LNCaP clone FGC (cell line): ENCODE measurements around the gene OBSL1.

Source experiments
- DNase-seq: peaks from one replicate; pipeline ENCODE4 v3.0.0-alpha.2; 2011; ENCODE audit warnings: low read depth
- H3K4me3 ChIP-seq: 2 replicates; pipeline ENCODE4 v1.5.1; 2011; ENCODE audit warnings: mild to moderate bottlenecking, low read depth, low read length, control low read depth
- TF ChIP-seq, protein P1 (sequence below): IDR thresholded peaks from 2 replicates; pipeline ENCODE4 v1.5.1; 2012; ENCODE audit warnings: mild to moderate bottlenecking; ENCODE audit not compliant: control insufficient read depth, insufficient read depth; ENCODE audit errors: extremely low read depth

The OBSL1 gene

DNA sequence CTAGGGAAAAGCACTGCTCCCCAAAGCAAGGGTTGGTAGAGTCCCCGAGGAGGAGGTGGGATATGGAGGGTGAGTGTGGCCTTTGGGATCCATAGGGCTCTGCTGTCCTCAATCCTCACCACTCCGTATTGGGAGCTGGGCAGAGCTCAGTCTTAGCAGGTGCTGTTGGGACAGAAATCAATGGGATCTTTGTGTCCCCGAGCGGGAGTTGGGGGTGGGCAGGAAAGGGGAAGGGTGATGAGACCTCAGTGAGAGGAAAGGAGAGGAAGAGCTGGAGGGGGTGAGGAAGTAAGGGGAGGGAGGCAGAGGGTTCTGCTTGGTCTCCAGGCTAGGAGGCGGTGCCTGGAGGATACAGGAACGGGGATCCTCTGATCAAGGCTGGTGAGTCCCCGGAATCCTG lies 54.5 kb downstream of the OBSL1 start:
- DNase-seq = no peak
- H3K4me3 ChIP-seq = no peak overlapping the region
- TF ChIP-seq, protein P1, sequence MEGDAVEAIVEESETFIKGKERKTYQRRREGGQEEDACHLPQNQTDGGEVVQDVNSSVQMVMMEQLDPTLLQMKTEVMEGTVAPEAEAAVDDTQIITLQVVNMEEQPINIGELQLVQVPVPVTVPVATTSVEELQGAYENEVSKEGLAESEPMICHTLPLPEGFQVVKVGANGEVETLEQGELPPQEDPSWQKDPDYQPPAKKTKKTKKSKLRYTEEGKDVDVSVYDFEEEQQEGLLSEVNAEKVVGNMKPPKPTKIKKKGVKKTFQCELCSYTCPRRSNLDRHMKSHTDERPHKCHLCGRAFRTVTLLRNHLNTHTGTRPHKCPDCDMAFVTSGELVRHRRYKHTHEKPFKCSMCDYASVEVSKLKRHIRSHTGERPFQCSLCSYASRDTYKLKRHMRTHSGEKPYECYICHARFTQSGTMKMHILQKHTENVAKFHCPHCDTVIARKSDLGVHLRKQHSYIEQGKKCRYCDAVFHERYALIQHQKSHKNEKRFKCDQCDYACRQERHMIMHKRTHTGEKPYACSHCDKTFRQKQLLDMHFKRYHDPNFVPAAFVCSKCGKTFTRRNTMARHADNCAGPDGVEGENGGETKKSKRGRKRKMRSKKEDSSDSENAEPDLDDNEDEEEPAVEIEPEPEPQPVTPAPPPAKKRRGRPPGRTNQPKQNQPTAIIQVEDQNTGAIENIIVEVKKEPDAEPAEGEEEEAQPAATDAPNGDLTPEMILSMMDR = no peak

DNA sequence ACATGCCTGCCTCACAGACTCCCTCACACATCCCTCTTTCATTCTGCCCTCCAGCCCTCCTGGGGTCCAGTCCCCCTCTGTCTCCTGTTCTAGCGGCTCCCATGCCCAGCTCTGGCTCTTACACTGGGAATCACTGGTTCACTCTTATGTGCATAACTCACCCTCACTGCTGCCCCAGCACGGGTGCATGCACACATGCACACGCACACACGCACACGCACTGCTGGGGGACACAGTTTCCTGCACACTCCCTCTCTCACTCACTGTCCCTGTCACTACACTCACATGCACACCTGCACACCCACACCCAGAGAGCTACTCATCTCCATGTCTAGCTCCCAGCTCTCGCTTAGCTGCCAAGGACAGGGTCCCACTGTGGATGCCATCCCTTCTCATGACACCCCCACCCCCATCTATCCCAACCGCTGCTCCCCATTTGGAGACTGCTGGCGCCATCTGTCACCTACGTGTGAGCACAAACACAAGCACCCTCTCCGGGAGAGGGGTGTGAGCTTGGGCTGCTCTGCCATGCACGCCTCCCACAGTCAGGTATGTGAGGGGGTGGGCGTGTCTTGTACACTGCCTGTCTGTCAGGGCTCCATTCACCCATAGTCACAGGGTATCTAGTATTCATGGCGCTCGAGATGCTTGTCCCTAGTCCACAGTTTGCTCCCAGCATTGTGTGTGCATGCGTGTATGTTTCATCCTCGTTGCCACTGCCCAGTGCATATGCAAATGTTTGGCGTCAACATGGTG lies 55.3 kb downstream of the OBSL1 start:
- DNase-seq = no peak
- no peak overlapping the region for H3K4me3 ChIP-seq
- TF ChIP-seq, protein P1 = no peak

DNA sequence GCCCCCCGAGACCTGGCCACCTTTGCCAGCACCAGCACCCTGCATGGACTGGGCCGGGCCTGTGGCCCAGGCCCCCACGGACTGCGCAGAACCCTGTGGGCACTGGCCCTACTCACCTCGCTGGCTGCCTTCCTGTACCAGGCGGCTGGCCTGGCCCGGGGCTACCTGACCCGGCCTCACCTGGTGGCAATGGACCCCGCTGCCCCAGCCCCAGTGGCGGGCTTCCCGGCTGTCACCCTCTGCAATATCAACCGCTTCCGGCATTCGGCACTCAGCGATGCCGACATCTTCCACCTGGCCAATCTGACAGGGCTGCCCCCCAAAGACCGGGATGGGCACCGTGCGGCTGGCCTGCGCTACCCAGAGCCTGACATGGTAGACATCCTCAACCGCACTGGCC lies 56.5 kb downstream of the OBSL1 start:
- DNase-seq = no peak
- H3K4me3 ChIP-seq = no peak overlapping the region
- TF ChIP-seq, protein P1 = no peak

- no peak for DNase-seq
- TF ChIP-seq, protein P1 = no peak
- H3K4me3 ChIP-seq = no peak within 1 kb of the TSS
Observed at GRCh38 chr2:219514196-219514761, 57.1 kb downstream of the OBSL1 start, which contains the start of gene ASIC4. Gene ASIC4 (plus strand): TSS chr2:219514482. CDS start chr2:219514725, 243 bp downstream.

- DNase-seq = no peak
- no peak overlapping the region for H3K4me3 ChIP-seq
- TF ChIP-seq, protein P1 = no peak
Observed at GRCh38 chr2:219513787-219514186, 57.6 kb downstream of the OBSL1 start.

DNA sequence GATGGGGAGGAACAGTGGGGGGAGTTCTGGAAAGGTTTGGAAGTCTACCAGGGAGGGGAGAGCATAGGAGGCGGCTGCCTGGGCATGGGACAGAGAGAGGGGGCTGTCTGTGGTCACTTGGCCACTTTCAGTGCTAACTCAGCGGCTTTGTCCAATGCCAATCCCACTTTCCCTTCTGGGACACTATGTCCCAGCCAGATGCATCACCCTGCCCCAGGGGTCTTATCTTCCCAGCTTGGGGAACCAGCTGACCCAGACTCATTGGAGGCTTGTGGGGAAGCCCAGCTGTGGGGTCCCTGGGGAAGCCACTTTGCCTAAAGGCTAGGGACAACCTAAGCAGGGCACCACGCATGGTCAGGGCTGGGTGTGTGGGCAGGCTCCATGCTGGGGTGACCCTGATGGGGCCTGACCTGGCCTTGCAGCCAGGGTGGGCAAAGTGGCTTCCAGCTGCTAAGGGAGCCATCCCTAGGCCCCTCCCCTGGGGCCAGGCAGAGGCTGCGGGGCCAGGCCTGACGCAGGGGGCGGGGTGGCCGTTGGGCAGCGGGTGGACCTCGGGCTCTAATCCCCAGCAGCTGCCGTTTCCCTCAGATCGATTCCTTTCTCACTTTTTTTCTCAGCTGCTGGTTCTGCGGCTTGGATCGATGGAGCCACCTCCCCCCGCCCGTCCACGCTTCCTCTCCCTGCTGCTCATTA lies 58.7 kb downstream of the OBSL1 start:
- no peak overlapping the region for H3K4me3 ChIP-seq
- TF ChIP-seq, protein P1 = no peak
- DNase-seq = no peak
